Skeletal muscle tissue (tissue), 4 donors: Measurements from ENCODE around the gene STRN4. TPM values are rescaled to one million over a fixed set of nuclear protein-coding genes. Genes with fewer than 3 reads are reported as not detected.
A peak's percentile ranks its signal among the peaks of the same experiment; 100 is the strongest.
"Not testable (repeated sequence)": the region's sequence is repeated elsewhere in the genome, so short reads cannot be mapped to it uniquely, and the experiment has no call there.

Experiments
- H3K27ac ChIP-seq: one replicate; pipeline ENCODE4 v1.7.0; 2013; ENCODE audit warnings: mild to moderate bottlenecking, low read depth, low read length, inconsistent platforms
- H3K27me3 ChIP-seq, 3 donors: one replicate each; pipeline ENCODE4 v1.7.0; 2013; ENCODE audit warnings: low read length in 3 of 3; ENCODE audit not compliant: control insufficient read depth in 3 of 3, insufficient read depth in 3 of 3
- H3K36me3 ChIP-seq, 3 donors: one replicate each; pipeline ENCODE4 v1.7.0; 2013; ENCODE audit warnings: low read length in 3 of 3; ENCODE audit not compliant: control insufficient read depth in 3 of 3, insufficient read depth in 3 of 3
- H3K4me1 ChIP-seq, 3 donors: one replicate each; pipeline ENCODE4 v1.7.0; 2013; ENCODE audit warnings: low read length in 3 of 3, mild to moderate bottlenecking in 3 of 3; ENCODE audit not compliant: control insufficient read depth in 3 of 3, insufficient read depth in 3 of 3
- H3K4me3 ChIP-seq, 3 donors: one replicate each; pipeline ENCODE4 v1.7.0; 2013; ENCODE audit warnings: low read length in 3 of 3
- H3K9ac ChIP-seq, 3 donors: one replicate each; pipeline ENCODE4 v1.7.0; 2013; ENCODE audit warnings: low read length in 3 of 3, mild to moderate bottlenecking in 3 of 3, moderate library complexity in 2 of 3, low read depth in 1 of 3
- H3K9me3 ChIP-seq, 3 donors: one replicate each; pipeline ENCODE4 v1.7.0; 2013; ENCODE audit warnings: low read length in 3 of 3; ENCODE audit not compliant: control insufficient read depth in 3 of 3
- total RNA-seq: library from RNA; depleted of rRNA; stranded (reverse); fragments of >200 nt; gene quantifications from one replicate; pipeline ENCODE4 v1.2.3, GENCODE V29; 2014
- donor health status: Osteomylitis.

Gene STRN4
- total RNA-seq, 1 donor from 2014 or later, result 28.2 TPM

- H3K9me3 ChIP-seq, result no peaks in the 10 kb centered on the region
- peak overlapping the region; percentile 83 for H3K27ac ChIP-seq
- peaks cover 0 to 5% (median 2%) of the 10 kb centered on the region in 3 donors for H3K36me3 ChIP-seq
- peaks cover 29 to 38% (median 37%) of the 10 kb centered on the region in 3 donors for H3K4me1 ChIP-seq
- H3K9ac ChIP-seq, result peak overlapping the region in 1 of 3 donors; percentile 8
- peak overlapping the region; percentile 24 to 58 (median 29) for H3K4me3 ChIP-seq
- H3K27me3 ChIP-seq, result peaks cover 0 to 43% (median 17%) of the 10 kb centered on the region in 3 donors
These were observed 39.1 kb upstream of the STRN4 start for GRCh38 chr19:46785054-46785979.

GRCh38 chr19:46784262-46785053 is 38.2 kb upstream of the STRN4 start:
- Histone ChIP-seq H3K9me3 (no peaks in the 10 kb centered on the region), H3K4me1 (peaks cover 29 to 38% (median 37%) of the 10 kb centered on the region in 3 donors), H3K27me3 (peaks cover 0 to 43% (median 17%) of the 10 kb centered on the region in 3 donors), H3K4me3 (peak overlapping the region in 2 of 3 donors; percentile 27 to 29), H3K36me3 (peaks cover 0 to 5% (median 2%) of the 10 kb centered on the region in 3 donors), H3K9ac (peak overlapping the region in 1 of 3 donors; percentile 40), H3K27ac (no peak overlapping the region)

DNA sequence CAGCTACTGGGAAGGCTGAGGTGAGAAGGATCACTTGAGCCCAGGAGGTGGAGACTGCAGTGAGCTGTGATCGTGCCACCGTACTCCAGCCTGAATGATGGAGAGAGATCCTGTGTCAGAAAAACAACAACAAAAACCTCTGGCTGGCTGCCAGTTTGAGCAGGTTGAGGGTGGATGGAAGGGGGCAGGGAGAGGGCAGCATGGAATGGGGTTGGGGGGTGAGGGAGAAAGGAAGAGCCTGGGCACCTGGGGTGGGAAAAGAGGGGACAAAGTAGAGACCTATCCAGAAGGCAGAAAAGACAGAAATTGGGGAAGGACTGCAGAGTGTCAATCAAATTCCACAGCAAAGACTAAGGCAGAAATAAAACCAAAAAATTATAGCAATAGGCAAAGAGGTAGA is 37.4 kb upstream of the STRN4 start:
- Histone ChIP-seq H3K4me1 (peaks cover 29 to 40% (median 37%) of the 10 kb centered on the region in 3 donors), H3K27ac (no peak overlapping the region), H3K9ac (no peak overlapping the region), H3K27me3 (peaks cover 0 to 39% (median 17%) of the 10 kb centered on the region in 3 donors), H3K36me3 (peaks cover 0 to 7% (median 2%) of the 10 kb centered on the region in 3 donors), H3K4me3 (no peak overlapping the region), H3K9me3 (no peaks in the 10 kb centered on the region)

- peaks cover 0 to 28% (median 17%) of the 10 kb centered on the region in 3 donors for H3K27me3 ChIP-seq
- no peaks in the 10 kb centered on the region for H3K9me3 ChIP-seq
- H3K9ac ChIP-seq, result no peak overlapping the region
- no peak overlapping the region for H3K27ac ChIP-seq
- H3K36me3 ChIP-seq, result peaks cover 0 to 7% (median 2%) of the 10 kb centered on the region in 3 donors
- no peak overlapping the region for H3K4me3 ChIP-seq
- peaks cover 24 to 32% (median 31%) of the 10 kb centered on the region in 3 donors for H3K4me1 ChIP-seq
These were observed 36.2 kb upstream of the STRN4 start for GRCh38 chr19:46782355-46783019.

DNA sequence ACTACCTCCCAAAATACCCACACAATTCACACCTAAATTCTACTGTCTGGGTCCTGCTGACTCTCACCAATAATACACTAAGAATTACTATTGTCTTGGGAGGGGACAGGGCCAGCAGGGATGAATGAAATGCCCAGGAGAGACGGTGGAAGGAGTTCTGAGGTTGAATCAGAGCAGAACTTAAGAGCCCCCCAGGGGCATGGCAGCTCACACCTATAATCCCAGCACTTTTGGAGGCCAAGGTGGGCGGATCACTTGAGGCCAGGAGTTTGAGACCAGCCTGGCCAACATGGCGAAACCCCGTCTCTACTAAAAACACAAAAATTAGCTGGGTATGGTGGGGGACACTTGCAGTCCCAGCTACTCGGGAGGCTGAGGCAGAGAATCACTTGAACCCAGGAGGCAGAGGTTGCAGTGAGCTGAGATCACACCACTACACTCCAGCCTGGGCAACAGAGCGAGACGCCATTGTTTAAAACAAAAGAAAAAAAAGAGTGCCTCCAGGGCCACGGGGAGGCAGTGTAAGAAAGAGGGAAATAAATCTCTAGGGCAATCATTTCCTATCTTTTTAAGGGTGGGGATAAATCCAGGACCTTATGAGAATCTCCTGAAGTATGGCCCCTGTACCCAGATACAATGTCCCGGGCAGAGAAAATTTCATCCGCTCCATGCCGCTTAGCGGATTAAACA is 31.9 kb upstream of the STRN4 start:
- H3K27ac ChIP-seq, H3K4me1 ChIP-seq, H3K9me3 ChIP-seq, H3K9ac ChIP-seq, H3K4me3 ChIP-seq, H3K27me3 ChIP-seq: not testable (repeated sequence)
- peaks cover 0 to 25% (median 4%) of the 10 kb centered on the region in 3 donors for H3K36me3 ChIP-seq

DNA sequence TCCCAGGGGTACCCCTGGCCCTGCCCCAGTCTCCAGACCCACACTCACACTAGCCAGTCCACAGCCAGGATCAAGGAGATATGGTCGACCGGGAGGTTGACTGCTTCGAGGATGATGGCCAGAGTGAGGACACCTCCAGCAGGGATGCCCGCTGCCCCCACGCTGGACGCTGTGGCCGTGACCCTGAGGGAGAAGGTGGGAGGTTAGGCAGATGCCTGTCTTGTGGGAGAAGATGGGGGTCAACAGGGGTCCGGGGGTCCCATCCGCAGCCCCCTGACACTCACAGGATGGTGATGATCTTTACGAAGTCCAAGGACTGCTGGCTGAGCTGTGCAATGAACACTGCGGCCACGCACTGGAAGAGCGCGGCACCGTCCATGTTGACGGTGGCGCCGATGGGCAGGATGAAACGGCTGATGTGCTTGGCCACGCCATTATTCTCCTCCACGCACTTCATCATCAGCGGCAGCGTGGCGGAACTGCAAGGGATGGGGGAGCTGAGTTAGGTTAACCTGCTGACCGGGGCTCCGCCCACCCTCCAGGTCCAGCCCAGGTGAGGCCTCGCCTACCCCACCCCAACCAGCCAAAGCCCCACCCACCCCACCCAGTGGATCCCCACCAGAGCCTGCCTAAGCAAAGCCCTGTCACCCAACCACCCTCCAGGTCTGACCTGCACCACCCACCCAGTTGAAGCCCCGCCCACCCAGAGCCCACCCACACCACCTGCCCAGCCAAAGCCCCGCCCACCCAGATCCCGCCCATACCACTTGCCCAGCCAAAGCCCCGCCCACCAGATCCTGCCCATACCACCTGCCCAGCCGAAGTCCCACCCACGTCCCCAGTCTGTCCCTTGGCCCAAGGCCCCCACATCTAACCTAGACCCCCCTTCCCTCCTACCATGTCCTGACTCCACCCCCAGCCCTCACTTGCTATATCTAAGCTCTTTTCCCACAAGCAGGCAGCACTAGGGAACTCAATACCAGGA is 31.0 kb upstream of the STRN4 start:
- Histone ChIP-seq H3K36me3 (peaks cover 0 to 25% (median 2%) of the 10 kb centered on the region in 3 donors), H3K4me1 (peaks cover 0 to 3% (median 0%) of the 10 kb centered on the region in 3 donors), H3K4me3 (no peak overlapping the region), H3K27ac (no peak overlapping the region), H3K9ac (no peak overlapping the region), H3K9me3 (no peaks in the 10 kb centered on the region), H3K27me3 (peaks cover 0 to 2% (median under 1%) of the 10 kb centered on the region in 3 donors)

DNA sequence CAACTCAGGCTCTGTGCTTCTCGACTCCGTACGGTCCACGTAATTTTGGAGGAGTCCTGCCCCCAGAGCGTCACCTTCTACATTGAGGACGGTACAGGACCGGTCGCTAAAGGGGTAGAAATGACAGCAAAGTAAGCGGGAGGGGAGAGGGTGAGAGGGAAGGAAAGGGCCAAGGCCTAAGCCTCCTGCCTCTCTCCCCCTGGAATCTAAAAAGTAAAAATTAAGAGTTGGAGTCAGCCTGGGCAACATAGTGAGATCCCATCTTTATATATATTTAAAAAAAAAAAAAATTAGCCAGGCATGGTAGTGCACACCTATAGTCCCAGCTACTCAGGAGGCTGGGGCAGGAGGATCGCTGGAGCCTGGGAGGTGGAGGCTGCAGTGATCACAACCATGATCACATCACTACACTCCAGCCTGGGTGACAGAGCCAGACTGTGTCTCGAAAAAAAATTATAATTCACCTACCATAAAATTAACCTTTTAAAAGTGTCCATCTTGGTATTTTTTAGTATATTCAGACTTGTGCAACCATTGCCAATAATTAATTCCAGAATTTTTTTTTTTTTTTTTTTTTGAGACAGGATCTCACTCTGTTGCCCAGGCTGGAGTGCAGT is 29.5 kb upstream of the STRN4 start:
- peaks cover 0 to 20% (median 2%) of the 10 kb centered on the region in 3 donors for H3K36me3 ChIP-seq
- no peak overlapping the region for H3K27ac ChIP-seq
- H3K27me3 ChIP-seq, result no peaks in the 10 kb centered on the region

GRCh38 chr19:46773018-46773399 is 26.8 kb upstream of the STRN4 start:
- H3K4me3 ChIP-seq, result no peak overlapping the region
- H3K36me3 ChIP-seq, result peaks cover 0 to 18% (median 2%) of the 10 kb centered on the region in 3 donors
- H3K27ac ChIP-seq, result no peak overlapping the region
- H3K4me1 ChIP-seq, result no peaks in the 10 kb centered on the region
- H3K9ac ChIP-seq, result no peak overlapping the region
- H3K9me3 ChIP-seq, result no peaks in the 10 kb centered on the region
- H3K27me3 ChIP-seq, result no peaks in the 10 kb centered on the region

More for the DNA sequence above, 29.5 kb upstream of the STRN4 start:
- no peaks in the 10 kb centered on the region for H3K9me3 ChIP-seq
- no peak overlapping the region for H3K9ac ChIP-seq
- H3K4me1 ChIP-seq, result peaks cover 0 to 3% (median 0%) of the 10 kb centered on the region in 3 donors
- no peak overlapping the region for H3K4me3 ChIP-seq
